SK-N-SH (cell line): ENCODE data around the gene MGST2. TPM values are rescaled to one million over a fixed set of nuclear protein-coding genes. Genes with fewer than 3 reads are reported as not detected.

Experiments used
- CTCF ChIA-PET: fragments of 300-600, 350-600 bp; formaldehyde crosslinking; extraction: SDS; loops from one replicate; lab custom pipeline; 2021; lab: Yijun Ruan, JAX
- POLR2A ChIA-PET: fragments of 350-600 bp; sonication (Branson Sonifier 250); formaldehyde crosslinking; extraction: SDS; loops from one replicate; lab custom pipeline; 2020; ENCODE audit warnings: antibody characterized with exemption, inconsistent platforms; lab: Yijun Ruan, JAX
- DNase-seq: peaks from one replicate; pipeline ENCODE4 v3.0.0; 2012
- H2AFZ ChIP-seq: fragments of 200-600 bp; sonication (generic); 2 replicates; pipeline ENCODE4 v1.8.1; 2016; ENCODE audit warnings: antibody characterized with exemption, mild to moderate bottlenecking, low read depth
- H3F3A ChIP-seq: fragments of 200-600 bp; sonication (generic); replicated peaks from 2 replicates; pipeline ENCODE3; 2016; ENCODE audit warnings: antibody characterized with exemption, mild to moderate bottlenecking; ENCODE audit not compliant: insufficient read depth
- H3K27ac ChIP-seq, 2 experiments: fragments of 200-500 bp in 1 of 2; fragments of 200-600 bp in 1 of 2; sonication (Bioruptor generic) in 1 of 2; sonication (generic), shearing (Covaris generic) in 1 of 2; 2 replicates each; pipeline versions ENCODE4 v1.5.1 to v1.6.1; 2014 to 2016; ENCODE audit warnings: low read depth in 2 of 2, inconsistent platforms in 1 of 2, low read length in 1 of 2, mild to moderate bottlenecking in 1 of 2, mixed read lengths in 1 of 2
- H3K27me3 ChIP-seq: fragments of 200-600 bp; sonication (generic), shearing (Covaris generic); 2 replicates; pipeline ENCODE4 v1.6.1; 2016; ENCODE audit warnings: mixed run types; ENCODE audit not compliant: insufficient read depth
- H3K36me3 ChIP-seq, 2 experiments: fragments of 200-500 bp in 1 of 2; fragments of 200-600 bp in 1 of 2; sonication (Bioruptor generic) in 1 of 2; sonication (generic) in 1 of 2; replicated peaks in 1 of 2; 2 replicates each; pipeline versions ENCODE3 to v1.5.1; 2014 to 2016; ENCODE audit warnings: low read length in 1 of 2, mild to moderate bottlenecking in 1 of 2; ENCODE audit not compliant: insufficient read depth in 2 of 2, control insufficient read depth in 1 of 2
- H3K4me1 ChIP-seq, 2 experiments: fragments of 200-500 bp in 1 of 2; fragments of 200-600 bp in 1 of 2; sonication (Bioruptor generic) in 1 of 2; sonication (generic), shearing (Covaris generic) in 1 of 2; 2 replicates each; pipeline versions ENCODE4 v1.5.1 to v1.6.1; 2014 to 2016; ENCODE audit warnings: low read depth in 1 of 2, low read length in 1 of 2, mixed run types in 1 of 2; ENCODE audit not compliant: insufficient read depth in 2 of 2, control insufficient read depth in 1 of 2
- H3K4me2 ChIP-seq: fragments of 200-600 bp; sonication (generic), shearing (Covaris generic); 2 replicates; pipeline ENCODE4 v1.6.1; 2017; ENCODE audit warnings: mixed run types
- H3K4me3 ChIP-seq, 2 experiments: fragments of 200-500 bp in 1 of 2; fragments of 200-600 bp in 1 of 2; sonication (Bioruptor generic) in 1 of 2; sonication (generic), shearing (Covaris generic) in 1 of 2; 2 replicates each; pipeline versions ENCODE4 v1.5.1 to v1.8.1; 2014 to 2016; ENCODE audit warnings: low read depth in 2 of 2, inconsistent platforms in 1 of 2, low read length in 1 of 2, mild to moderate bottlenecking in 1 of 2, mixed read lengths in 1 of 2, moderate library complexity in 1 of 2
- H3K79me2 ChIP-seq: fragments of 200-600 bp; sonication (generic); 2 replicates; pipeline ENCODE4 v1.8.1; 2017; ENCODE audit warnings: mild to moderate bottlenecking; ENCODE audit not compliant: insufficient read depth
- H3K9ac ChIP-seq: fragments of 200-600 bp; sonication (generic); 2 replicates; pipeline ENCODE4 v1.6.1; 2017; ENCODE audit warnings: mixed run types
- H3K9me2 ChIP-seq: fragments of 200-600 bp; sonication (generic); 2 replicates; pipeline ENCODE4 v1.6.1; 2017; ENCODE audit warnings: mixed run types
- H3K9me3 ChIP-seq: fragments of 200-600 bp; sonication (generic); 2 replicates; pipeline ENCODE4 v1.6.1; 2017; ENCODE audit warnings: mixed run types, mild to moderate bottlenecking, moderate library complexity
- H4K20me1 ChIP-seq: fragments of 200-600 bp; sonication (generic); 2 replicates; pipeline ENCODE4 v1.6.1; 2017; ENCODE audit warnings: mild to moderate bottlenecking, mixed run types; ENCODE audit not compliant: insufficient read depth
- CHD2 ChIP-seq: fragments of 150-350 bp; IDR thresholded peaks from 2 replicates; pipeline ENCODE4 v1.6.1; 2018; ENCODE audit warnings: low read length; ENCODE audit not compliant: partially characterized antibody
- CTCF ChIP-seq: fragments of 200-600 bp; sonication (generic); IDR thresholded peaks from 2 replicates; pipeline ENCODE4 v1.6.1; 2017; ENCODE audit warnings: antibody characterized with exemption, mild to moderate bottlenecking, moderate library complexity
- ELF1 ChIP-seq: IDR thresholded peaks from 2 replicates; pipeline ENCODE4 v1.4.0; 2012
- EZH2phosphoT487 ChIP-seq: fragments of 200-600 bp; sonication (generic); IDR thresholded peaks from 2 replicates; pipeline ENCODE4 v1.6.1; 2017; ENCODE audit warnings: low read depth, mixed run types, mild to moderate bottlenecking, antibody characterized with exemption, moderate library complexity, borderline replicate concordance
- FOSL2 ChIP-seq: IDR thresholded peaks from 2 replicates; pipeline ENCODE4 v1.4.0; 2012; ENCODE audit warnings: low read depth, mild to moderate bottlenecking, moderate library complexity, borderline replicate concordance
- FOXJ3 ChIP-seq: sonication (generic); formaldehyde crosslinking; IDR thresholded peaks from 2 replicates; pipeline ENCODE4 v1.5.1; 2020; ENCODE audit warnings: mild to moderate bottlenecking, missing genetic modification reagents
- GATA2 ChIP-seq: sonication (generic); formaldehyde crosslinking; IDR thresholded peaks from 2 replicates; pipeline ENCODE4 v1.5.0; 2020; ENCODE audit warnings: mild to moderate bottlenecking, missing genetic modification reagents
- IRF3 ChIP-seq: fragments of 150-350 bp; IDR thresholded peaks from 2 replicates; pipeline ENCODE4 v1.6.1; 2016; ENCODE audit warnings: mild to moderate bottlenecking, low read depth, low read length
- JUND ChIP-seq: IDR thresholded peaks from 2 replicates; pipeline ENCODE4 v1.4.0; 2012
- MEF2A ChIP-seq: IDR thresholded peaks from 2 replicates; pipeline ENCODE4 v1.4.0; 2012; ENCODE audit warnings: low read depth, borderline replicate concordance
- MXI1 ChIP-seq: IDR thresholded peaks from 2 replicates; pipeline ENCODE4 v1.6.1; 2012; ENCODE audit warnings: mild to moderate bottlenecking, low read depth, low read length, improper control_type of control experiment
- NFIC ChIP-seq: IDR thresholded peaks from 2 replicates; pipeline ENCODE4 v1.4.0; 2012; ENCODE audit warnings: borderline replicate concordance
- PBX3 ChIP-seq: IDR thresholded peaks from 2 replicates; pipeline ENCODE4; 2012
- POLR2AphosphoS5 ChIP-seq: IDR thresholded peaks from 2 replicates; pipeline ENCODE4 v1.6.1; 2012; ENCODE audit warnings: low read depth, low read length
- RAD21 ChIP-seq: IDR thresholded peaks from 2 replicates; pipeline ENCODE4 v1.6.1; 2012; ENCODE audit warnings: mild to moderate bottlenecking, low read length
- REST ChIP-seq: IDR thresholded peaks from 2 replicates; pipeline ENCODE4 v1.6.1; 2012; ENCODE audit warnings: mild to moderate bottlenecking, low read depth, low read length, moderate library complexity
- RFX5 ChIP-seq: IDR thresholded peaks from 2 replicates; pipeline ENCODE4 v1.6.1; 2012; ENCODE audit warnings: mild to moderate bottlenecking, improper control_type of control experiment, low read length
- SIN3A ChIP-seq: IDR thresholded peaks from 2 replicates; pipeline ENCODE4 v1.6.1; 2012; ENCODE audit warnings: low read depth, mild to moderate bottlenecking, low read length, moderate library complexity, borderline replicate concordance
- SMC3 ChIP-seq: IDR thresholded peaks from 2 replicates; pipeline ENCODE4 v1.6.1; 2012; ENCODE audit warnings: low read depth, low read length, improper control_type of control experiment
- TAF1 ChIP-seq: IDR thresholded peaks from 2 replicates; pipeline ENCODE4 v1.6.1; 2012; ENCODE audit warnings: low read depth, mild to moderate bottlenecking, low read length, moderate library complexity, borderline replicate concordance
- TCF12 ChIP-seq: IDR thresholded peaks from 2 replicates; pipeline ENCODE4 v1.4.0; 2012
- USF2 ChIP-seq: fragments of 150-350 bp; IDR thresholded peaks from 2 replicates; pipeline ENCODE4 v1.6.1; 2017; ENCODE audit warnings: antibody characterized with exemption, low read length, low read depth, borderline replicate concordance
- YY1 ChIP-seq: IDR thresholded peaks from 2 replicates; pipeline ENCODE4 v1.4.0; 2012; ENCODE audit warnings: low read depth, mild to moderate bottlenecking
- WGBS: methylation state at CpG from one replicate; pipeline ENCODE4 v1.1.6; 2017; ENCODE audit warnings: low lambda C conversion rate; 5-methylcytosine and 5-hydroxymethylcytosine counted together
- polyA plus RNA-seq, 3 experiments: library from polyadenylated mRNA; depleted of rRNA; stranded (reverse); fragments of >200 nt; gene quantifications; 2 replicates each; pipeline ENCODE4 v1.2.3, GENCODE V29; 2012

The MGST2 gene
- polyA plus RNA-seq, 1 of the 3 experiments (the other 2 are of a cell fraction), result 26.5 TPM

GRCh38 chr4:139672732-139673131 is 7.1 kb downstream of the MGST2 start (continued):
- TF ChIP-seq REST, result no peak
- no peak for TF ChIP-seq GATA2 (CRISPR knock-in tag)
- TF ChIP-seq TCF12, result no peak
- no peak for TF ChIP-seq CHD2
- TF ChIP-seq RAD21, result no peak
- no peak for TF ChIP-seq POLR2AphosphoS5
- TF ChIP-seq NFIC, result no peak
- no peak for TF ChIP-seq FOXJ3 (CRISPR knock-in tag)

GRCh38 chr4:139674875-139675550 is 9.4 kb downstream of the MGST2 start:
- CTCF ChIA-PET, result interaction anchor here (1.0 kb wide), 1 partner anchor 18 kb away, joined by 3 read pairs; no protein-coding TSS in a partner anchor
- no peaks in the 10 kb centered on the region for H3K27me3 ChIP-seq
- H3K4me1 ChIP-seq, result no peaks in the 10 kb centered on the region; a peak in 1 of 4 replicates
- H2AFZ ChIP-seq, result no peak overlapping the region
- H3K9me2 ChIP-seq, result no peaks in the 10 kb centered on the region
- no peaks in the 10 kb centered on the region for H3F3A ChIP-seq
- no peak overlapping the region for H3K27ac ChIP-seq
- POLR2A ChIA-PET, result no interaction called here
- no peak for DNase-seq
- H3K36me3 ChIP-seq, result peaks cover 10 to 14% of the 10 kb centered on the region in 2 experiments
- H3K79me2 ChIP-seq, result no peaks in the 10 kb centered on the region
- H3K4me3 ChIP-seq, result no peak overlapping the region
- no peak overlapping the region for H3K9ac ChIP-seq
- TF ChIP-seq MXI1 (no peak), RFX5 (no peak), FOSL2 (no peak), EZH2phosphoT487 (no peak), TAF1 (no peak), JUND (no peak), PBX3 (no peak), SMC3 (no peak), FOXJ3 (CRISPR knock-in tag) (no peak), RAD21 (no peak), MEF2A (no peak), IRF3 (no peak), CTCF (no peak), SIN3A (no peak), USF2 (no peak), YY1 (no peak), ELF1 (no peak)
- no peaks in the 10 kb centered on the region for H3K9me3 ChIP-seq
- WGBS, result 95% methylated on average over 10 of the region's 10 CpGs
- no peaks in the 10 kb centered on the region for H4K20me1 ChIP-seq
- no peak overlapping the region for H3K4me2 ChIP-seq
